ENCODE data around the gene DDAH1. TPM values are rescaled to one million over a fixed set of nuclear protein-coding genes. Genes with fewer than 3 reads are reported as not detected.
"Not testable (repeated sequence)": the region's sequence is repeated elsewhere in the genome, so short reads cannot be mapped to it uniquely, and the experiment has no call there.

Gene DDAH1
- total RNA-seq, 4 donors from 2014 or later: 8.3 to 21.1 (median 13.3) TPM

- no peak for DNase-seq (ENCODE audit: low spot score in 2 of 2)
- intact Hi-C loops (cut with DNase I; ENCODE audit: low total_unique reads): no loop called here
- no peak overlapping the region for H3K4me3 ChIP-seq (ENCODE audit: low read depth, poor library complexity, severe bottlenecking)
- 64 to 74% methylated on average over 1 of the region's 1 CpG for WGBS, 2 donors
- TF ChIP-seq POLR2A (IDR thresholded peaks at IDR 0.05) (no peak), CTCF (IDR thresholded peaks at IDR 0.05) (no peak)
These were observed 14.5 kb upstream of the DDAH1 start for GRCh38 chr1:85479491-85479890.

GRCh38 chr1:85478366-85478765 is 13.4 kb upstream of the DDAH1 start:
- WGBS, 2 donors: 86 to 88% methylated on average over 1 of the region's 1 CpG

GRCh38 chr1:85475055-85475454 is 10.1 kb upstream of the DDAH1 start:
- TF ChIP-seq POLR2A (IDR thresholded peaks at IDR 0.05) (no peak), CTCF (IDR thresholded peaks at IDR 0.05) (no peak)
- DNase-seq (ENCODE audit: low spot score in 2 of 2): no peak
- H3K4me3 ChIP-seq (ENCODE audit: low read depth, poor library complexity, severe bottlenecking): no peak overlapping the region
- intact Hi-C loops (cut with DNase I; ENCODE audit: low total_unique reads): no loop called here
- WGBS, 2 donors: 85 to 89% methylated on average over 3 of the region's 3 CpGs

More at GRCh38 chr1:85478366-85478765, 13.4 kb upstream of the DDAH1 start:
- TF ChIP-seq CTCF (IDR thresholded peaks at IDR 0.05) (no peak), POLR2A (IDR thresholded peaks at IDR 0.05) (no peak)
- intact Hi-C loops (cut with DNase I; ENCODE audit: low total_unique reads): no loop called here
- no peak overlapping the region for H3K4me3 ChIP-seq (ENCODE audit: low read depth, poor library complexity, severe bottlenecking)
- no peak for DNase-seq (ENCODE audit: low spot score in 2 of 2)

- intact Hi-C loops (cut with DNase I; ENCODE audit: low total_unique reads): no loop called here
- TF ChIP-seq CTCF (IDR thresholded peaks at IDR 0.05) (no peak), POLR2A (IDR thresholded peaks at IDR 0.05) (no peak)
- H3K4me3 ChIP-seq (ENCODE audit: low read depth, poor library complexity, severe bottlenecking): no peak overlapping the region
- no peak for DNase-seq (ENCODE audit: low spot score in 2 of 2)
- 82 to 92% methylated on average over 6 of the region's 6 CpGs for WGBS, 2 donors
These were observed 8.4 kb upstream of the DDAH1 start for GRCh38 chr1:85473390-85473789.

- no peak for DNase-seq (ENCODE audit: low spot score in 2 of 2)
- 72 to 74% methylated on average over 1 of the region's 1 CpG for WGBS, 2 donors
- TF ChIP-seq CTCF (IDR thresholded peaks at IDR 0.05) (no peak), POLR2A (IDR thresholded peaks at IDR 0.05) (no peak)
- intact Hi-C loops (cut with DNase I; ENCODE audit: low total_unique reads): no loop called here
- H3K4me3 ChIP-seq (ENCODE audit: low read depth, poor library complexity, severe bottlenecking): no peak overlapping the region
These were observed 6.6 kb upstream of the DDAH1 start for GRCh38 chr1:85471558-85471957.

- DNase-seq (ENCODE audit: low spot score in 2 of 2); H3K4me3 ChIP-seq (ENCODE audit: low read depth, poor library complexity, severe bottlenecking); intact Hi-C loops (cut with DNase I; ENCODE audit: low total_unique reads): not testable (repeated sequence)
- 93 to 94% methylated on average over 2 of the region's 2 CpGs for WGBS, 2 donors
These were observed 5.2 kb upstream of the DDAH1 start for GRCh38 chr1:85470130-85470529.
